Activated T-helper 2 cell treated with anti-CD3 and anti-CD28 coated beads, Interferon-gamma antibody, Interleukin-2, Interleukin-4, amounts not matched to agents 10 μg/mL and 5 μg/mL and 100 μg/mL, durations not matched to agents 14 hours and 24 hours and 36 hours (primary cell): Measurements from ENCODE around the gene CFAP44. TPM values are rescaled to one million over a fixed set of nuclear protein-coding genes. Genes with fewer than 3 reads are reported as not detected.

Experiments
- DNase-seq: peaks from one replicate; pipeline ENCODE4 v3.0.0; 2021; ENCODE audit warnings: low spot score
- H3K27ac Mint-ChIP-seq: one replicate; pipeline ENCODE4 v1.8.0; 2021; ENCODE audit warnings: mixed read lengths
- H3K27me3 Mint-ChIP-seq: one replicate; pipeline ENCODE4 v1.8.0; 2021; ENCODE audit warnings: low read depth, mixed read lengths
- H3K36me3 Mint-ChIP-seq: one replicate; pipeline ENCODE4 v1.8.0; 2021; ENCODE audit warnings: low read depth, mixed read lengths
- H3K4me1 Mint-ChIP-seq: one replicate; pipeline ENCODE4 v1.8.0; 2021; ENCODE audit warnings: low read depth, mixed read lengths
- H3K4me3 Mint-ChIP-seq: one replicate; pipeline ENCODE4 v1.8.0; 2021; ENCODE audit warnings: low read depth, mild to moderate bottlenecking, moderate library complexity, mixed read lengths
- H3K9me3 Mint-ChIP-seq: one replicate; pipeline ENCODE4 v1.8.0; 2021; ENCODE audit warnings: mixed read lengths
- intact Hi-C: fragments of 100-400 bp; cut with micrococcal nuclease; formaldehyde crosslinking; loops from one replicate; pipeline ENCODE4 v1.15.1; 2023
- total RNA-seq: library from RNA; stranded (reverse); gene quantifications from 2 replicates; pipeline ENCODE4 v1.2.3, GENCODE V29; 2022

The CFAP44 gene
- total RNA-seq, 1 donor from 2014 or later, result 3.1 TPM

GRCh38 chr3:113431811-113432210, 9.5 kb downstream of the CFAP44 start:
- DNase-seq, result no peak
- peaks cover 13% of the 10 kb centered on the region for H3K36me3 Mint-ChIP-seq
- no peak overlapping the region for H3K4me3 Mint-ChIP-seq
- H3K27ac Mint-ChIP-seq, result no peak overlapping the region
- peaks cover 13% of the 10 kb centered on the region for H3K9me3 Mint-ChIP-seq
- no peaks in the 10 kb centered on the region for H3K27me3 Mint-ChIP-seq
- intact Hi-C loops, result no loop called here
- H3K4me1 Mint-ChIP-seq, result peaks cover 3% of the 10 kb centered on the region

GRCh38 chr3:113428581-113428980, 12.7 kb downstream of the CFAP44 start:
- intact Hi-C loops, result no loop called here

GRCh38 chr3:113423699-113424098, 17.6 kb downstream of the CFAP44 start:
- DNase-seq, result no peak
- Mint-ChIP-seq H3K9me3 (peaks cover 29% of the 10 kb centered on the region), H3K27me3 (no peaks in the 10 kb centered on the region), H3K4me1 (no peaks in the 10 kb centered on the region), H3K4me3 (no peak overlapping the region), H3K27ac (no peak overlapping the region), H3K36me3 (peaks cover 39% of the 10 kb centered on the region)
- intact Hi-C loops, result no loop called here

More at GRCh38 chr3:113428581-113428980, 12.7 kb downstream of the CFAP44 start:
- peaks cover 35% of the 10 kb centered on the region for H3K36me3 Mint-ChIP-seq
- no peak overlapping the region for H3K27ac Mint-ChIP-seq
- no peaks in the 10 kb centered on the region for H3K4me1 Mint-ChIP-seq
- H3K4me3 Mint-ChIP-seq, result no peak overlapping the region
- DNase-seq, result no peak
- H3K9me3 Mint-ChIP-seq, result peaks cover 29% of the 10 kb centered on the region
- H3K27me3 Mint-ChIP-seq, result no peaks in the 10 kb centered on the region

GRCh38 chr3:113421082-113421481, 20.2 kb downstream of the CFAP44 start:
- Mint-ChIP-seq H3K4me3 (no peak overlapping the region), H3K36me3 (peaks cover 22% of the 10 kb centered on the region), H3K9me3 (peaks cover 13% of the 10 kb centered on the region), H3K4me1 (no peaks in the 10 kb centered on the region), H3K27ac (no peak overlapping the region), H3K27me3 (no peaks in the 10 kb centered on the region)
- DNase-seq, result no peak
- intact Hi-C loops, result no loop called here

- no peak for DNase-seq
- intact Hi-C loops, result no loop called here
- Mint-ChIP-seq H3K9me3 (peaks cover 30% of the 10 kb centered on the region), H3K4me3 (no peak overlapping the region), H3K4me1 (peaks cover 6% of the 10 kb centered on the region), H3K27me3 (no peaks in the 10 kb centered on the region), H3K36me3 (peaks cover 6% of the 10 kb centered on the region), H3K27ac (no peak overlapping the region)
Measured at GRCh38 chr3:113409676-113410075, 31.6 kb downstream of the CFAP44 start.

- H3K4me1 Mint-ChIP-seq, result peaks cover 6% of the 10 kb centered on the region
- H3K27ac Mint-ChIP-seq, result no peak overlapping the region
- H3K27me3 Mint-ChIP-seq, result no peaks in the 10 kb centered on the region
- H3K4me3 Mint-ChIP-seq, result no peak overlapping the region
- intact Hi-C loops, result no loop called here
- peaks cover 4% of the 10 kb centered on the region for H3K36me3 Mint-ChIP-seq
- DNase-seq, result no peak
- H3K9me3 Mint-ChIP-seq, result peaks cover 6% of the 10 kb centered on the region
Measured at GRCh38 chr3:113405180-113405579, 36.1 kb downstream of the CFAP44 start.

- H3K4me3 Mint-ChIP-seq, result no peak overlapping the region
- H3K4me1 Mint-ChIP-seq, result peaks cover 6% of the 10 kb centered on the region
- no peak overlapping the region for H3K27ac Mint-ChIP-seq
- no peaks in the 10 kb centered on the region for H3K27me3 Mint-ChIP-seq
- H3K9me3 Mint-ChIP-seq, result peaks cover 6% of the 10 kb centered on the region
- DNase-seq, result no peak
- peaks cover 4% of the 10 kb centered on the region for H3K36me3 Mint-ChIP-seq
- intact Hi-C loops, result no loop called here
Measured at GRCh38 chr3:113404637-113405036, 36.7 kb downstream of the CFAP44 start.

Other genes starting within 250 kb of the CFAP44 start
- gene BOC, start 229.9 kb downstream of the CFAP44 start, total RNA-seq, result 4.2 and 5.4 TPM in 2 replicates
- 20.5 and 23.7 TPM in 2 replicates for gene SPICE1, start 73.7 kb upstream of the CFAP44 start, total RNA-seq
- gene SIDT1, start 91.1 kb upstream of the CFAP44 start, total RNA-seq, result 10.2 and 11.7 TPM in 2 replicates